GM18907 (cell line): ENCODE data around the gene CAMTA1.

ENCODE experiments used
- ATAC-seq: cut with Tn5 transposase; IDR thresholded peaks from one replicate; pipeline ENCODE4 v1.9.1; 2021; ENCODE audit warnings: mild to moderate bottlenecking, moderate library complexity; ENCODE audit not compliant: unreplicated experiment

CAMTA1 gene

GRCh38 chr1:7236844-7237515 is 451.7 kb downstream of the CAMTA1 start:
- ATAC-seq = no peak

- ATAC-seq = no peak
Measured at GRCh38 chr1:7247158-7247557, 461.9 kb downstream of the CAMTA1 start.

- no peak for ATAC-seq
Measured at GRCh38 chr1:7247791-7248548, 462.7 kb downstream of the CAMTA1 start.

- ATAC-seq = no peak
Measured at GRCh38 chr1:7248549-7249199, 463.4 kb downstream of the CAMTA1 start.

- ATAC-seq = no peak
Measured at GRCh38 chr1:7249516-7249915, 464.3 kb downstream of the CAMTA1 start.

- ATAC-seq = no peak
Measured at GRCh38 chr1:7250176-7250575, 464.9 kb downstream of the CAMTA1 start.

- ATAC-seq = no peak
Measured at GRCh38 chr1:7250597-7251453, 465.6 kb downstream of the CAMTA1 start.

- no peak for ATAC-seq
Measured at GRCh38 chr1:7251454-7251800, 466.2 kb downstream of the CAMTA1 start.

- no peak for ATAC-seq
Measured at GRCh38 chr1:7252411-7253117, 467.3 kb downstream of the CAMTA1 start.

GRCh38 chr1:7253118-7253480 is 467.8 kb downstream of the CAMTA1 start:
- no peak for ATAC-seq

- no peak for ATAC-seq
Measured at GRCh38 chr1:7253988-7254587, 468.8 kb downstream of the CAMTA1 start.

- ATAC-seq = no peak
Measured at GRCh38 chr1:7255303-7256058, 470.2 kb downstream of the CAMTA1 start.

GRCh38 chr1:7256526-7256925 is 471.3 kb downstream of the CAMTA1 start:
- ATAC-seq = no peak

GRCh38 chr1:7257225-7257624 is 472.0 kb downstream of the CAMTA1 start:
- no peak for ATAC-seq

- no peak for ATAC-seq
Measured at GRCh38 chr1:7258589-7259135, 473.4 kb downstream of the CAMTA1 start.

- no peak for ATAC-seq
Measured at GRCh38 chr1:7259955-7260354, 474.7 kb downstream of the CAMTA1 start.

- no peak for ATAC-seq
Measured at GRCh38 chr1:7261490-7261889, 476.2 kb downstream of the CAMTA1 start.

- no peak for ATAC-seq
Measured at GRCh38 chr1:7262611-7263010, 477.4 kb downstream of the CAMTA1 start.
